WTC11 (cell line): ENCODE results near the gene TMEM132E. TPM values are rescaled to one million over a fixed set of nuclear protein-coding genes. Genes with fewer than 3 reads are reported as not detected.

Experiments used
- ATAC-seq: fragments of 200-7000 bp; cut with Tn5 transposase; 2 replicates; pipeline ENCODE4 v1.10.0; 2021; ENCODE audit warnings: mild to moderate bottlenecking, moderate library complexity
- CTCF ChIA-PET: fragments of 300-600 bp; sonication (Branson Sonifier 250); formaldehyde crosslinking; loops from one replicate; lab custom pipeline; 2021; ENCODE audit warnings: antibody characterized with exemption; lab: Charles Lee
- POLR2A ChIA-PET: fragments of 350-600 bp; sonication (Branson Sonifier 250); formaldehyde crosslinking; loops from one replicate; lab custom pipeline; 2021; ENCODE audit warnings: antibody characterized with exemption; lab: Charles Lee
- DNase-seq: peaks from one replicate; pipeline ENCODE4 v3.0.0; 2021; ENCODE audit warnings: low spot score
- H3K27ac Mint-ChIP-seq: 2 replicates; pipeline ENCODE4 v1.8.0; 2021; ENCODE audit warnings: mixed read lengths
- H3K27me3 Mint-ChIP-seq: 2 replicates; pipeline ENCODE4 v1.8.0; 2021; ENCODE audit warnings: low read depth, mild to moderate bottlenecking, moderate library complexity, mixed read lengths
- H3K36me3 Mint-ChIP-seq: 2 replicates; pipeline ENCODE4 v1.8.0; 2021; ENCODE audit warnings: mixed read lengths
- H3K4me1 Mint-ChIP-seq: 2 replicates; pipeline ENCODE4 v1.8.0; 2022; ENCODE audit warnings: mixed read lengths
- H3K4me3 Mint-ChIP-seq: 2 replicates; pipeline ENCODE4 v1.8.0; 2021; ENCODE audit warnings: mild to moderate bottlenecking, moderate library complexity, mixed read lengths
- H3K9me3 Mint-ChIP-seq: 2 replicates; pipeline ENCODE4 v1.8.0; 2021; ENCODE audit warnings: mixed read lengths
- E2F1 ChIP-seq: sonication (generic); formaldehyde crosslinking; IDR thresholded peaks from 2 replicates; pipeline ENCODE4 v1.8.0; 2022; ENCODE audit warnings: mild to moderate bottlenecking, missing genetic modification reagents
- E2F5 ChIP-seq: sonication (generic); formaldehyde crosslinking; IDR thresholded peaks from 2 replicates; pipeline ENCODE4 v1.8.1; 2022; ENCODE audit warnings: mild to moderate bottlenecking, moderate library complexity, missing genetic modification reagents
- ELF4 ChIP-seq: sonication (generic); formaldehyde crosslinking; IDR thresholded peaks from 2 replicates; pipeline ENCODE4 v1.8.1; 2022; ENCODE audit warnings: low read depth, mild to moderate bottlenecking, moderate library complexity, missing genetic modification reagents
- EMX1 ChIP-seq: fragments of 250-450 bp; sonication (Bioruptor Pico); IDR thresholded peaks from 2 replicates; pipeline ENCODE4 v1.8.0; 2021; ENCODE audit warnings: mild to moderate bottlenecking
- ESRRA ChIP-seq: sonication (generic); formaldehyde crosslinking; IDR thresholded peaks from 2 replicates; pipeline ENCODE4 v1.8.1; 2022; ENCODE audit warnings: mild to moderate bottlenecking, missing genetic modification reagents, borderline replicate concordance
- FOXK1 ChIP-seq: sonication (generic); formaldehyde crosslinking; IDR thresholded peaks from 2 replicates; pipeline ENCODE4 v1.8.0; 2022; ENCODE audit warnings: mild to moderate bottlenecking, moderate library complexity, missing genetic modification reagents
- HMGXB4 ChIP-seq: sonication (generic); formaldehyde crosslinking; IDR thresholded peaks from 2 replicates; pipeline ENCODE4 v1.8.1; 2023; ENCODE audit warnings: mild to moderate bottlenecking, moderate library complexity, missing genetic modification reagents
- IRF2 ChIP-seq: sonication (generic); formaldehyde crosslinking; IDR thresholded peaks from 2 replicates; pipeline ENCODE4 v1.8.0; 2022; ENCODE audit warnings: low read depth, missing genetic modification reagents, borderline replicate concordance
- PREB ChIP-seq: sonication (generic); formaldehyde crosslinking; IDR thresholded peaks from 2 replicates; pipeline ENCODE4 v1.8.1; 2022; ENCODE audit warnings: mild to moderate bottlenecking, missing genetic modification reagents, moderate library complexity, borderline replicate concordance
- PRRX2 ChIP-seq: fragments of 250-450 bp; sonication (Bioruptor Pico); IDR thresholded peaks from 2 replicates; pipeline ENCODE4 v1.8.0; 2021; ENCODE audit warnings: mild to moderate bottlenecking
- SP1 ChIP-seq: sonication (generic); formaldehyde crosslinking; conservative IDR thresholded peaks from 2 replicates; pipeline ENCODE4 v1.8.1; 2022; ENCODE audit warnings: missing genetic modification reagents
- TEAD1 ChIP-seq: sonication (generic); formaldehyde crosslinking; IDR thresholded peaks from 2 replicates; pipeline ENCODE4 v1.8.0; 2022; ENCODE audit warnings: mild to moderate bottlenecking, missing genetic modification reagents
- TEAD4 ChIP-seq: sonication (generic); formaldehyde crosslinking; IDR thresholded peaks from 2 replicates; pipeline ENCODE4 v1.8.0; 2022; ENCODE audit warnings: mild to moderate bottlenecking, missing genetic modification reagents
- ZBTB21 ChIP-seq: sonication (generic); formaldehyde crosslinking; IDR thresholded peaks from 2 replicates; pipeline ENCODE4 v1.8.1; 2023; ENCODE audit warnings: mild to moderate bottlenecking, missing genetic modification reagents, borderline replicate concordance
- ZBTB43 ChIP-seq: sonication (generic); formaldehyde crosslinking; IDR thresholded peaks from 2 replicates; pipeline ENCODE4 v1.8.1; 2023; ENCODE audit warnings: mild to moderate bottlenecking, missing genetic modification reagents
- ZNF512 ChIP-seq: sonication (generic); formaldehyde crosslinking; IDR thresholded peaks from 2 replicates; pipeline ENCODE4 v1.8.1; 2022; ENCODE audit warnings: missing genetic modification reagents, borderline replicate concordance
- ZSCAN18 ChIP-seq: fragments of 250-450 bp; sonication (Bioruptor Pico); IDR thresholded peaks from 2 replicates; pipeline ENCODE4 v2.1.2; 2022; ENCODE audit warnings: mild to moderate bottlenecking, moderate library complexity
- total RNA-seq: library from RNA; stranded (reverse); gene quantifications from 3 replicates; pipeline ENCODE4 v1.2.3, GENCODE V29; 2021

The TMEM132E gene
- total RNA-seq, 1 experiment from 2014 or later = 1.2 TPM

- TF ChIP-seq ZSCAN18 (CRISPR knock-in tag) = no peak
Measured at GRCh38 chr17:34645594-34645993, 66.2 kb downstream of the TMEM132E start (continued).

GRCh38 chr17:34647511-34647910, 68.1 kb downstream of the TMEM132E start:
- Mint-ChIP-seq H3K27me3 (peaks cover 14% of the 10 kb centered on the region), H3K4me1 (no peaks in the 10 kb centered on the region), H3K9me3 (no peaks in the 10 kb centered on the region), H3K4me3 (no peak overlapping the region), H3K27ac (no peak overlapping the region), H3K36me3 (no peaks in the 10 kb centered on the region)
- DNase-seq (no peak), ATAC-seq (no peak)
- no peak for TF ChIP-seq ZBTB21 (CRISPR knock-in tag)
- TF ChIP-seq E2F5 = no peak
- no peak for TF ChIP-seq IRF2 (CRISPR knock-in tag)
- TF ChIP-seq E2F1 (CRISPR knock-in tag) = no peak
- no peak for TF ChIP-seq ZNF512 (CRISPR knock-in tag)
- no peak for TF ChIP-seq TEAD1 (CRISPR knock-in tag)
- TF ChIP-seq SP1 (CRISPR knock-in tag) = no peak
- TF ChIP-seq HMGXB4 (CRISPR knock-in tag) = no peak
- no peak for TF ChIP-seq FOXK1
- ChIA-PET CTCF (interaction anchor here (1.6 to 2.0 kb wide), 2 partner anchors 10 to 105 kb away, joined by 8 to 9 read pairs; no protein-coding TSS in a partner anchor), POLR2A (no interaction called here)

- Mint-ChIP-seq H3K27ac (no peak overlapping the region), H3K36me3 (no peaks in the 10 kb centered on the region), H3K27me3 (peaks cover 7% of the 10 kb centered on the region), H3K4me3 (no peak overlapping the region), H3K9me3 (no peaks in the 10 kb centered on the region), H3K4me1 (no peaks in the 10 kb centered on the region; the same call in 1 of the 2 replicates)
- ATAC-seq = no peak
- ChIA-PET CTCF (interaction anchor here (1.6 kb wide), 1 partner anchor 108 kb away, joined by 6 read pairs; no protein-coding TSS in a partner anchor), POLR2A (no interaction called here)
- DNase-seq = no peak
- TF ChIP-seq EMX1 (CRISPR knock-in tag) (no peak), PREB (no peak), PRRX2 (CRISPR knock-in tag) (no peak), ESRRA (CRISPR knock-in tag) (no peak), ELF4 (no peak), TEAD4 (CRISPR knock-in tag) (no peak), ZBTB43 (CRISPR knock-in tag) (no peak)
Measured at GRCh38 chr17:34650051-34650750, 70.8 kb downstream of the TMEM132E start.
